Neuronal stem cell (in vitro differentiated cells): ENCODE measurements around the gene OR51S1.

ENCODE experiments used
- DNase-seq: peaks from one replicate; pipeline ENCODE4 v3.0.0-alpha.2; 2013; ENCODE audit warnings: low spot score
- H2AFZ ChIP-seq: one replicate; pipeline ENCODE4 v1.6.1; 2013; ENCODE audit warnings: mild to moderate bottlenecking, low read length, inconsistent platforms
- H2AK5ac ChIP-seq: 2 replicates; pipeline ENCODE4 v1.6.1; 2013; ENCODE audit warnings: low read depth, mild to moderate bottlenecking, inconsistent platforms, low read length, moderate library complexity, mixed read lengths
- H2BK120ac ChIP-seq: 2 replicates; pipeline ENCODE4 v1.6.1; 2013; ENCODE audit warnings: low read depth, mild to moderate bottlenecking, inconsistent platforms, low read length, moderate library complexity, mixed read lengths
- H2BK12ac ChIP-seq: one replicate; pipeline ENCODE4 v1.6.1; 2013; ENCODE audit warnings: low read length, inconsistent platforms
- H2BK15ac ChIP-seq: 2 replicates; pipeline ENCODE4 v1.6.1; 2013; ENCODE audit warnings: mild to moderate bottlenecking, low read length, inconsistent platforms, mixed read lengths
- H2BK5ac ChIP-seq: one replicate; pipeline ENCODE4 v1.6.1; 2013; ENCODE audit warnings: inconsistent platforms, mild to moderate bottlenecking, low read length, moderate library complexity
- H3K14ac ChIP-seq: one replicate; pipeline ENCODE4 v1.6.1; 2013; ENCODE audit warnings: low read length, inconsistent platforms
- H3K18ac ChIP-seq: 2 replicates; pipeline ENCODE4 v1.6.1; 2013; ENCODE audit warnings: low read length, inconsistent platforms
- H3K23ac ChIP-seq: 2 replicates; pipeline ENCODE4 v1.6.1; 2013; ENCODE audit warnings: low read depth, mild to moderate bottlenecking, mixed read lengths, low read length, inconsistent platforms; ENCODE audit not compliant: poor library complexity
- H3K27ac ChIP-seq: replicated peaks from 3 replicates; pipeline ENCODE4 v1.5.1; 2013; ENCODE audit warnings: low read length, inconsistent platforms
- H3K27me3 ChIP-seq, 3 experiments: 2 replicates each; pipeline ENCODE4 v1.6.1; 2013; ENCODE audit warnings: low read length in 3 of 3, mild to moderate bottlenecking in 2 of 3, inconsistent platforms in 1 of 3, low read depth in 1 of 3, mixed read lengths in 1 of 3, moderate library complexity in 1 of 3; ENCODE audit not compliant: control insufficient read depth in 3 of 3, insufficient read depth in 3 of 3
- H3K36me3 ChIP-seq, 2 donors: replicated peaks in 1 of 2; 2 replicates each; pipeline ENCODE4 v1.6.1; 2013; ENCODE audit warnings: low read length in 2 of 2; ENCODE audit not compliant: control insufficient read depth in 2 of 2, insufficient read depth in 2 of 2
- H3K4ac ChIP-seq: 2 replicates; pipeline ENCODE4 v1.6.1; 2013; ENCODE audit warnings: inconsistent platforms, mild to moderate bottlenecking, low read length, moderate library complexity
- H3K4me1 ChIP-seq, 2 donors: 1 replicate in 1 of 2; 2 replicates in 1 of 2; pipeline ENCODE4 v1.6.1; 2013; ENCODE audit warnings: low read length in 2 of 2, low read depth in 1 of 2; ENCODE audit not compliant: control insufficient read depth in 2 of 2, insufficient read depth in 1 of 2
- H3K4me2 ChIP-seq: one replicate; pipeline ENCODE4 v1.6.1; 2013; ENCODE audit warnings: mild to moderate bottlenecking, low read length, inconsistent platforms; ENCODE audit not compliant: insufficient read depth, poor library complexity, severe bottlenecking
- H3K4me3 ChIP-seq, 2 donors: 2 replicates each; pipeline ENCODE4 v1.5.1; 2013; ENCODE audit warnings: low read length in 2 of 2, mild to moderate bottlenecking in 2 of 2, inconsistent platforms in 1 of 2, moderate library complexity in 1 of 2
- H3K79me1 ChIP-seq: one replicate; pipeline ENCODE4 v1.6.1; 2013; ENCODE audit warnings: low read depth, mild to moderate bottlenecking, inconsistent platforms, low read length, moderate library complexity
- H3K9ac ChIP-seq: one replicate; pipeline ENCODE4 v1.6.1; 2013; ENCODE audit warnings: mild to moderate bottlenecking, low read depth, low read length, inconsistent platforms; ENCODE audit not compliant: poor library complexity
- H3K9me3 ChIP-seq, 2 donors: replicated peaks in 1 of 2; 2 replicates each; pipeline versions ENCODE3 to v1.6.1; 2013; ENCODE audit warnings: low read length in 2 of 2, mild to moderate bottlenecking in 2 of 2, inconsistent platforms in 1 of 2, low read depth in 1 of 2, mixed read lengths in 1 of 2, moderate library complexity in 1 of 2; ENCODE audit not compliant: control insufficient read depth in 2 of 2, insufficient read depth in 1 of 2
- H4K8ac ChIP-seq: one replicate; pipeline ENCODE4 v1.6.1; 2013; ENCODE audit warnings: low read depth, mild to moderate bottlenecking, inconsistent platforms, low read length, moderate library complexity
- H4K91ac ChIP-seq: one replicate; pipeline ENCODE4 v1.6.1; 2013; ENCODE audit warnings: low read length, low read depth, mild to moderate bottlenecking, inconsistent platforms; ENCODE audit not compliant: poor library complexity
- WGBS, 2 donors: extraction: QIAGEN DNeasy Blood & Tissue Kit; methylation state at CpG; one replicate each; pipeline ENCODE4 v1.1.7; 2013; ENCODE audit warnings: missing lambda C conversion rate in 2 of 2, mixed read lengths in 1 of 2; ENCODE audit not compliant: insufficient read length in 2 of 2, insufficient replicate concordance in 1 of 2; ENCODE audit errors: extremely low coverage in 2 of 2; 5-methylcytosine and 5-hydroxymethylcytosine counted together

Gene OR51S1

DNA sequence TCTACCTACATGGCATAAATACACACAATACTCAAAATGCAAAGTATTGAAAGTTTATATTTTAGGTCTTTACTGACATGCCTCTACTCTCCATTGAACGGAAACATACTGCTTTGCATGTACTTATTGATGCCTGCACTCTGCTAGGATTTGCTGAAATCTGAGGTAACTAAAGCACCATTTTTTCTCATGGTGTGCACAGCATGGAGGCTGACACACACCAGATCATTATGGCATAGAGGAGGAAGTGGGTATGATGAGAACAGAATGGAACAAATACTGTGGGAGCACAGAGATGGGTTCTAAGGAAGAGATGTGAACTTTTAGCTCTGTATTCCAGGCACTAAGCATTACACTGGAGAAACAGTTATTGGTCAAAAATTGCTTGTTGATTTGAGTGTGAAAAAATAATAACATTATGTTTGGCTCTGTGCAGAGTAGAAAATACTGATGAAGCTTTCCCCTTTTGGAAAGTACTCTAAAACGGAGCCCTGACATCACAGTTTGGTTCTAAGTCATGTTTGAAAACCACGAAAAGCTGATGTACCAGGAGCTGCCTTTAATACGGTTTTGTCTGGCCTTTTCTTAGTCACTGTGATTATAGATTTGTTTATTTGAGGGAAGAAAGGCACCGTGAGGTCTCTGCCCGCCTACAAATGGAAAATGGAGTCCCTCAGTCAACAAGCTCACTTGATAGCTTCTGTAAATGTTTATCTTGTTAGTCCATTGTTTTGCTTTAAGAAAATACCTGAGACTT lies 50.4 kb downstream of the OR51S1 start:
- no peak overlapping the region for H2AK5ac ChIP-seq
- H3K14ac ChIP-seq: no peak overlapping the region
- DNase-seq: no peak
- H3K27me3 ChIP-seq: no peaks in the 10 kb centered on the region
- no peak overlapping the region for H2BK12ac ChIP-seq
- H2BK15ac ChIP-seq: no peak overlapping the region
- no peak overlapping the region for H3K23ac ChIP-seq
- no peak overlapping the region for H3K9ac ChIP-seq
- WGBS, 2 donors: no CpG with 5 or more reads among the region's 6 CpGs
- H3K4me2 ChIP-seq: no peak overlapping the region
- H3K27ac ChIP-seq: no peak overlapping the region
- H3K4me3 ChIP-seq: no peak overlapping the region
- no peaks in the 10 kb centered on the region for H3K4me1 ChIP-seq
- H2BK5ac ChIP-seq: no peak overlapping the region
- H3K18ac ChIP-seq: no peak overlapping the region
- no peak overlapping the region for H3K4ac ChIP-seq
- H3K9me3 ChIP-seq: no peaks in the 10 kb centered on the region
- no peak overlapping the region for H2BK120ac ChIP-seq
- no peak overlapping the region for H2AFZ ChIP-seq
- H4K91ac ChIP-seq: no peak overlapping the region
- no peaks in the 10 kb centered on the region for H3K79me1 ChIP-seq
- H3K36me3 ChIP-seq: no peaks in the 10 kb centered on the region
- H4K8ac ChIP-seq: no peak overlapping the region
